GM18909 (cell line): ENCODE results near the gene ENOX1.
A peak's percentile ranks its signal among the peaks of the same experiment; 100 is the strongest.
"Not testable (repeated sequence)": the region's sequence is repeated elsewhere in the genome, so short reads cannot be mapped to it uniquely, and the experiment has no call there.

ENCODE experiments used
- ATAC-seq: cut with Tn5 transposase; IDR thresholded peaks from one replicate; pipeline ENCODE4 v1.9.1; 2021; ENCODE audit warnings: mild to moderate bottlenecking; ENCODE audit not compliant: unreplicated experiment, poor library complexity

ENOX1 gene

DNA sequence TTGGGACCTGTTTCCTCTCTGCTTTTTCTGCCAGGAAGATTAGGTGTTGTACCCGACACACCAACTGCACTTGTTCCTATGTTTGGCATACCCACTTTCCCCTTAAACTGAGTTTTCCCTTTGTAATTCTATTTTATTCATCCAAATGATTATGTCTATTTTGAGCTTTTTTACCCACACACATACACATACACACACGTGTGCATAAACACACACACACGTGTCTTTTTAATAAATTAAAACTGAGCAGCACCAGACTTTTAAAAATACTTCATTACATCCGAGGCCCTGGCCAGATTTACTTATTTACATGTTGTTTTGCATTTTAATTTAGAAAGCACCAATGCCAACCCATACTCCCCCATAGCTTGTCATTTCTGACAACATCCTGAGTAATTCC is 413.4 kb downstream of the ENOX1 start:
- ATAC-seq = no peak

DNA sequence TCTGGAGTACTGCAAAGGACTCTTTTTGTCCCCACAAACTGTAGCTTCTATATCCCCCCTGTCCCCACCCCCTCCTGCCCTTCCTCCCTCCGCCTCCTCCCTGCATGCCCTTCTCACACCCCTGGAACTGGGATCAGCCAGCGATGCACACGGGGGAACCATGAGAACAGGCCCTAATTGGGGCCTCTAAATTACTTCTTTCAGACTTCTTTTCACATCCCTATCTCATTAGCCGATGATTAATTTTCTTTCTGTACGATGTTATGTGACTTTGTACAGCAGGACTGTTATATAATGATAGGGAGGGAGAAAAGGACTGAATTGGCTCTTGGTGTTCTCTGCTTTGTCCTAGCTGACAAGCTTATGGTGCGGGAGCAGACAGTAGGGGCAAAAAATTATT is 415.9 kb downstream of the ENOX1 start:
- ATAC-seq = no peak

DNA sequence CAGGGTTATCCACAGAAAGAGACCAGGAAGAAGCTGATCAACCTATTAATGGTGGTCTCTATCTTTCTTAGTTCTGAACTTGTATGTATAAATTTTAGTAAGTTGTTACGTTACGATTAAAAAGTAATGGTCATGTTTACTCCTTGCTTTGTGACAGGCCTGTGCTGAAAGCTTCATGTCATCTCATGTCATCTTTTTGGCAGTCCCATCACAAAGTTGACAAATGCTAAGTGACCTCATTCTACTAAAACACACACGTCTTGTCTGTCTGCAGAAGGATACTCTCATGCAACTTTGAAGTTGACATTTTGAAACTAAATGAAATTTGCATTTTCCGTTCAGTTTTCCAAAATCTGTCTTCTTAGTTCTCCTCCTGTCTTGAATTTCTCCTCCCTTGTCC is 417.5 kb downstream of the ENOX1 start:
- no peak for ATAC-seq

DNA sequence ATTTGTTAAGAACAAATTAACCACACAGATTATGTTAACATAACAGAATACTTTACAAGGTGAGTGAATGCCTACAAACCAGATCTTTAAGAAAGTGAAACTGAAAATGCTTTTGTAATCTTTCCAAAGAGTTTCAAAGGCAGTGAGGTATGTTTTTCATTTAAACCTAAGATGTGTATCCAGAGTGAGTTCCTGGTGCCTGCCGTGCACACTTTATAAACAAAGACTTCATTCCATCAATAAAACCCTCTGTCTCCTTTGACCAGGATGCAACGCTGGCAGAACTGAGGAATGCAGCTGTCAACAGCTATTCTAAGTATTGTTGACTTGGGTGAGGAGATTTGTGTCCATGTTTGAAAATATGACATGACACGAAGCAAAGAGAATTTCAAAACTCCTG is 418.8 kb downstream of the ENOX1 start:
- ATAC-seq = peak; percentile 54

DNA sequence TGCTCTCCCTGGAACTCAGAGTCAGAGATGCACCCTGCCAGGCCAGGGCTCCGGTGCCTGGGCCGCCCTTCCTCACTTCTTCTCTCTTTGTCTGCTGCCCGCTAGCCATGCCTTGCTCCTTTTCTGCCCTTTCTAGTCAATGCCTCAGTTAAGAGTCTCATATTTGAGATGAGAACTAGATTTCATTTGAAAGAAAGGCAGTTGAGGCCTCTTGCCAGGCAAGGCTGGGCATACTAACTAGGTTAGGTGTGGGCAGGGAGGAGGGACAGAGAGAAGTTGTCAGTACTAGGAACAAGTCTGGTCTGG is 421.8 kb downstream of the ENOX1 start:
- ATAC-seq = no peak

DNA sequence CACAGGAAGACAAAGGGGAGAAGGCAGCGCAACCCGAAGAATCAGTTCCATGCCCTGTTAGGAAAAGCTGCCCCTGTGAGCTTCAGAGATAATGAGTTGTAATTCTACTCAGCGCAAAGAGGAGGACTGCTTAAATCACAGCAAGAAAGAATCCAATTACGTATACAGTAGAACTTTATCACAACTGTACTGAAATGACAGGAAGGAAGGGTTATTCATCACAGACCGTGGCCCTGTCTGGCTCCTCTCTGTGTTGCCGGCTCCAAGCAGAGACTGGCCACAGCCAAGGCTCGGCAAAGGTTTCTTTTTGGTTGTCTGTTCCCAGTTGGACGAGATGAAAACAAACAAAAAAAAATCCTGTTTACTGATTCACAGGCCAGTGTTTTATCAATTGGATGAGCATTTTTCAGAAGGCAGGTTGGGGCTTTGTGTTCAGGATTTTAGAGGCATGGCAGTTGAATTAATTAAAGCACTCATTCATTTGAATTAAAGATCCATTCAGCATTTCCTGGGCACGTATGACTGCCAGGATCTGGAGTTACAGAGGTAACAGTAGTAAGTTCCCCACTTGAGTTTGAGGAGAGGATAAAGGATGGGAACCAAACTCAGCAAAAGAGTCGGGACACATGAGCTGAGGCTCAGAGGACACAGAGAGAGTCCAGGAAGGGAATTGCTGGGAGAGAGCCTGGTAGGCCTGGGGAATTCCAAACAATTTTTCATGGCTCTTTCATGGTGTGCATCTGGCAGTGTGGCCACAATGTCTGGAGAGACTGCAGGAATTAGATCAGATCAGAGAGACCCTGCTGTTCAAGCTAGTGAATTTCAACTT is 422.3 kb downstream of the ENOX1 start:
- ATAC-seq = no peak

DNA sequence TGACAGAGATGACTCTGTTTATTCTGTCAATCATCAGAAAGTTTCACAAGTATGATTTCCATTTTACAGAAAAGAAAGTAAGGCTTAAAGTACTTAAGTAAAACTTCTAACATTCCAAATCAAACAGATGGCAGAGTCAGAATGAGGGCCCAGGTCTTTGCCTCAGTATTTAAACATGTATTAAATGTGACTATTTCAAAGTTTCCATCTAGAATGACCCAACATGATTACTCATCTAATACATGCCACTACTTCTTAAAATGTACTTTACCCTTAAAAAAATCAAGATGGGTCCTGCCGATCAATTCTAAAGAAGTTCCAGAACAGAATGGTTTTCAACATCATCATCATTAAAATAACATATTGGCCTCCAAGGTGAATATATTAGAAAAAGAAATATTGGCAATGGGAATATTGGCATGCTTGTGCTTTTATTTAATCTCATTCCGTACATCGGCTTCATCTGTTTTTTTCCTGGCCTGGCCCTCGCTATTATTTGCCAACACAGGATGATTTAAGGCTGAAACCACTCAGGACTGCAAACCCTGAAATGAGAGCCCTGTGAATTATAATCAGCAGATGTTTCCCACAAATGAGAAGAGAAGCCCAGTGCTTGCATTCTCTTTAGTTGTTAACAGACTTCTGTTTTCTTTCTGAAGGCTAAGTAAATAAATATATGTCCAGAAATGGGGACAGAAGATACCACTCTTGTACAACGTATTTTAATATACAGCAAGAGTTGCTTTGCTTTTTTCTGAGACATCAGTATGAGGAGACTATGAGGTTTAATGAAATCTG is 423.4 kb downstream of the ENOX1 start:
- ATAC-seq = no peak

DNA sequence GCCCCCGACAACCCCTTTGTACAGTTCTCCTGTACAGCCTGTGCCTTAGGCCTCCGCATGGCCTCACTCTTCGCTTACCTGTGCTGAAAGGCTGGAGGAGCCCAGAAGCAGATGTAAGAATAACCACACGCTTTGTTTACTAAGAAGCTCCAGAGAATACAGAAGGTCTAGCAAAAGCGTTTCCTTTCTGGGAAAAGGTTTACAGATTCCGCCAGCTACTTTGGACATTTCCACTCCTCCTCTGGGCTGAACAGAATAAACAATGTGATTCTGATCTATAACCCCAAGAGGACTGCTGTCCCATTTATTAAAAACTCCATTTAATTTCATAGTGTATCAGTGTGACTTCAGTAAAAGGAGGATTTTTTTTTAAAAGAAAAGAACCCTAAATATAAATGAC is 424.2 kb downstream of the ENOX1 start:
- ATAC-seq = no peak

DNA sequence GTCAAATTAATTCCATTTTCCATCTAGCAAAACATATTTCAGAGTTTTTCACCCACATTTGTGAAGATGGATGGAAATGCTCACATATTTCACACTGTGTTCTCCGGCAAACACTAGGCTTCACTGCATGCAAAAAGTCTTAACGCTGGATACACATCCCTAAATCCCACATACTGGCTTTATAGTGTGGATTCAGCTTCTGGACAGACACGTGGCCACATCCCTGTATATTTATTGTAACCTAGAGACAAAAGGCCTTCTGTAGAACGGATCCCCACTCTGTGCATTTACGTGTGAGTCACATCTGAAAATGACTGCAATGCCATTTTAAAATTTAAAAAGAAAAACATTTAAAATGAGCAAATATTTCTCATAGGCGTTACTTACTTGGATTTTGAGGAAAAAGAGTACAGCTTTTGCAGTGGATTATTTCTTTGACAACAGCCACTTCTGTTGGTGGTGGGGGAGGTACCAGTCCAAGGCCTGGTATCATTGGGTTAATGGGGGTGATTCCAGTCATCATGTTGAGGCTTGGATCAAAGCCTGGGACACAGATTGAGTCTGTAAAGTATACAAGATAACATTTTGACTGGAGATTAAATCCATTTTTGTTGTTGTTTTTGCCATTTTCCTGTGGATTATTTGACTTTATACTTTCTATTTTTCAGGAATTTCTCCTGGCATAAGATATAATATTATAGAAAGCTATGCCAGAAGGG is 425.7 kb downstream of the ENOX1 start:
- ATAC-seq = no peak

DNA sequence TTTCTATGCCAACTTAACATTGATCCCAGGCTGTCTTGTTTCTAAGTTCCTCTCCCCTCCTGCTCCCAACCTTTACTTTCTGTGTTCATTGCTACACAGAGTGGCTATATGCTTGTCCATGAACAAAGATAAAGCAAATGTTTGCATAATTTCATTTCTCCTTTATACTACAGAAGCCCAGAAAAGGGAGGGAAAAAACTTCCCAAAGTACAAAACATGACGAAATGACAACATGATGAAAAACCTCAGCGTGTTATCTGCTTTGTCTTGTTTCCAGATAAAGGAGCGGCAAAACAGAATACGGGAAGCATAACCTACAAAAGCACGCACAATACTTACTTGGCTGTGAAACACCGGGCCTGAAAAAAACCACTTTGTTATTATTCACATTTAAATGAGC is 426.6 kb downstream of the ENOX1 start:
- no peak for ATAC-seq

DNA sequence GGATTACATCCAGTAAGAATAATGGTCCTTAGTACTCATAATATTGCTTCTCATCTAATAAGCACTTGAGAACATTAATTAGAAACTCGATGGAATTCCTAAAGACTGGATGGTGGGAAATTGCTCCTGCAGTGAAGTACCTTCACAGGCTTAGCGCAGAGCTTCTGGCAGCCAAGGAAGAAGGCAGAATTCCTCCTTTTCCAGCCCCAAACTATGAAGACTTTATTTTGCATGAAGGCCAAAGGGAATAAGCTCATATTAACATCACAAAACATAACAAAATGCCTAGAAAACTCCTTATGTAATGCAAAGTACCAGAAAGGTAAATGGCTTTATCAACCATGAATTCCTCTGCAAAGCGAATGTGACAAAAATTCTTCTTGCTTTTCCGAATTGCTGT is 427.2 kb downstream of the ENOX1 start:
- ATAC-seq = no peak

DNA sequence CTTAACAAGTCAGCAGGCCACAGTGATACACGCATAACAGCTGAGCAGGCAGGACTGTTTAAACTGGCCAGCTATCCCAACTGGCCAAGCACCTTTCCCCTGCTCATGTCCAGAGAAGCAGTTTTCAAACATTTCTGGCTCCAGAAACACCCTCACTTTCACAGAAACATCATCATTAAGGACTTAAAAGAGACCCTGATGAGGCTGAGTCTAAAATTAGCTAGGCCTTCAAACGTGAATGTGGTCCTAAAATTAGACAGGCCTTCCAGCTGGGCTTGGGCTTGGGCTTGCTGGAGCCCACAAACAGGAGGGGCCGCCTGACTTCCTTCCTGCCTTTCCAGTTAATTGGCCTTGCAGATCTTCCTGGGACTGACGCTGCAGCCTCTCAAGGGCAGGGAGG is 429.2 kb downstream of the ENOX1 start:
- no peak for ATAC-seq

DNA sequence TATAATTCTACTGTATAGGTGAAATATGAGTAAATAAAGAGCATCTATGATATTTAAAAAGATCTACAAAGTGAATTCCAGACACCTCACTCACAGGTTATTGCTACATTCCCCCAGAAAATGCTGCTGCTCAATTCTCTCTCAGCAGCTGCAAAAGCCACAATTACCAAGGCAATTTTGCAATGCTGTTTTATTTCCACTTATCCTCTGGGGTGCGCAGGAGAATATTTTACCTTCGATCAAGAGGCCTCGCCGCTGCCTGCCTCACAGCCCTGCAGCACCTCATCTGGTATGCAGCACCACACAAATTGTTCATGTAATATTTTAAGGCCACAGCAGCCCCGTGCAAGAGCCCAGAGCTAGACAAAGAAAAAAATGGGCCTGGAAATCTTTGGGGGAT is 430.2 kb downstream of the ENOX1 start:
- ATAC-seq = no peak

DNA sequence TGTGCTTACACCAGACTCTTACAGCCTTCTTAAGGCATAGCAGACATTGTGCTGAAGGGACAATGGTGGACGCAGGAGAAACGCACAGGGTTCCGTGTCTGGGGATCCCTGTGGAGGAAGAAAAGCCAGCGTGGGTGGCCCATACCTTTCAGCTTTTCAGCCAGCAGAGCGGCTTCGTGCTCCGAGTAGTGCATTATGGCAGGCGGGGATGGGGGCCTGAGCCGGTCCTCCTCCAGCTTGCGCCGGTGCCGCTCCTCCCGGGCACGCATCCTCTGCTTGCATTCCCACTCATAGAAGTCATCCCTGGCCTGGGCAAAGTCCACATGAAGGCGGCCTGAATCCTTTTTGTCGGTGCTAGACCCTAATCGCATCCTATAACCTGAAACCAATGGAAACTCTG is 431.0 kb downstream of the ENOX1 start:
- no peak for ATAC-seq

DNA sequence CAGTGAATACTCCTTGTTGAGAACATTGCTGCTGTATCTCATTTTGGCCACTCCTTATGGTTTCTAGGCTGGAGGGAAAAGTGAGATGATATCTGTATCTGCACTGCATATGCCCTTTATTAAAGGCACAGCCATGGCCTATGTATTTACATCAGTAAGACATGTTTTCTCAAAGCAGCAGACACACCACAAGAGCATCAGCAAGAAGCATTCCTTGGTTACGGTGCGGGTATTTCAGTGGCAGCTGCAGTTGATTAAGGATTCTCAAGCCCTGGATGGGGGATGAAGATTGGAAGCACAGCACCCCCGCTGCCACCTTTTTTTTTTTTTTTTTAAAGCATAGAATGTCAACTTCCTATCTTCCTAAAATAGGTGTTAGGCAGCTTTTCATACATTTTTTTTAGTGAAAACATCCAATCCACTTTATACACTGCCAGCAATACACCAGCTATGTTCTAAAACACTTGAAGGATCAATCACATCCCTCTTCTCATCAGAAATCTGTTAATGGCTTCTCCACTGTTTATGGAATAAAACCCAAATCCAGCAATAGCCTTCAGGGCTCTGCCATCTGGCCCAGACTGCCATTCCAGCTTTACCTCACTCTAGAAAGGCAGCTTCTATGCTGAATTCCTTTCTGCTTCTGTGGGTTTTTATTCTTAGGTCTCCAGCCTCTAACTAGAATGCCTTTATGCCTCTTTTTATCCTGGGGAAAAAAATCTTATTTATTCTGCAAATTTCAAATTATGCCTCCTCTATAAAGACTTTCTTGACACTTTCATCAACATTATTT is 432.4 kb downstream of the ENOX1 start:
- ATAC-seq = no peak

DNA sequence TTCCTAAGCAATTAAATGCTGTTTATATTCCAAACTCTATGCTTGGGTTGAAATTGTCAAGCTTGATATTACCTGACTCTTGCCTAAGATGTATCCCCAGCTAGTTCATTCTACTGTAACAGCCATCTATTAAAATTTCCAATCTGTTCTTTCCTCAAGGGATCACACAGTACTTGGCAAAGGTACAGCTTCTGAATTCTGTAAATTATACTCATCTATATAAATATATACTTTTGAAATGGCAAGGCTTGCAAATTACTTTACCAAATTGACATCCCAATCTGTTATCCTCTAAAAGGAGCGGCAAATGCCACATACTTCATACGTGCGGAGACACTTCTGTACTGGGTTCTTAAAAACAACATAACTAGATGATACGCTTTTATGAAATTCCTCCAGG is 433.1 kb downstream of the ENOX1 start:
- ATAC-seq = no peak

DNA sequence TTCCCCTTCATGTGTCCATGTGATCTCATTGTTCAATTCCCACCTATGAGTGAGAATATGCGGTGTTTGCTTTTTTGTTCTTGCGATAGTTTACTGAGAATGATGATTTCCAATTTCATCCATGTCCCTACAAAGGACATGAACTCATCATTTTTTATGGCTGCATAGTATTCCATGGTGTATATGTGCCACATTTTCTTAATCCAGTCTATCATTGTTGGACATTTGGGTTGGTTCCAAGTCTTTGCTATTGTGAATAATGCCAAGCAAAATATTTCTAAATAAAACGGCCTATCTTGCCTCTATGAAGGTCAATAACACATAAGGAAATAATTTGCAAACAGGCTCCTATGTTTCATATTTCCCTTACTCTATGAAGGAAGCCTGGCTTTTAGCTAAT is 435.2 kb downstream of the ENOX1 start:
- ATAC-seq = not testable (repeated sequence)

DNA sequence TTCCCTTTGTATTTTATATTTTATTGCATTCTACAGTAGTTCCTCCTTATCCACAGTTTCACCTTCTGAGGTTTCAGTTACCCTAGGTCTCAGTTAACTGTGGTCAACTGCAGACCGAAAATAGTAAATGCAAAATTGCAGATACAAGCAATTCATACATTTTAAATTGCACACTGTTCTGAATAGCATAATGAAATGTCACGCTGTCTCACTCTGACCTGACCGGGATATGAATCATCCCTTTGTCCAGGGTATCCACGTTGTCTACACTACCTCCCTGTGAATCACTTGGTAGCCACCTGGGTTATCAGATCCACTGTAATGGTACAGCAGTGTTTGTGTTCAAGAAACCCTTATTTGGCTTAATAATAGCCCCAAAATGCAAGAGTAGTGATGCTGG is 438.4 kb downstream of the ENOX1 start:
- ATAC-seq = no peak

DNA sequence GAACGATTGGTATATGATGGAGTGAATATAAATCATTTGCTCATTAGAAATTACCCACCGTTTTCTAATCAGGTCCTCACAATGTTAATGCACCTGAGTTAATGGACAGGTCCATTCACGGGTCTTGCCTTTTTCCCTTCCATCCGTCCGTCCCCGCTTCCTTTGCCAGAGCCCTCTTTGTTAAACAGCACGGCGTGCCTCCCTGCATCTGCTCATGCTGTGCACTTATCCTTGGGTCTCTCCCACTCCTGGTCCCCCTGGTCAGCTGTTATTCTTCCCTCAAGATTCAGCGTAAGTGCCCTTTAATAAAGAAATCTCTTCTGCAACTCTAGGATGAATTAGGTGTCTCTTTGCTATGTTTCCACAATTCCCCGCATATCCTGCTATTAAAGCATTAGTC is 438.9 kb downstream of the ENOX1 start:
- no peak for ATAC-seq

DNA sequence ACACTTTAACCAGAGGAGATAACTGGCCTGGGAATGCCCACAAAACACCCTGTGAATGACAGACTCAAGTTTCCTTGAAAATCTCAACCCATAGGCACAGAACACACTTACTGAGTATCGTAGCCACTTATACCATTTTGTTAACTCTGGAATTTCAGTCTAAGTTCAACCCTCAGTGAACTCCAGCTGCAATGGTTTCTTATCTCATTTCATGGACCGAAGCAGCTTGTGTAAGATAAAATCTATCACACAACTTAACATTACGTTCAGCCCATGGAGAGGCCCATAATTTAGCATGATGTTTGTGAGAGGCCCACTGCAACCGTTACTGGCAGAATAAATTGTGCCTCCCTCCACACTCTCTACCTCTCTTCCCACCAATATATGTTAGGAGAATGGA is 440.3 kb downstream of the ENOX1 start:
- no peak for ATAC-seq

DNA sequence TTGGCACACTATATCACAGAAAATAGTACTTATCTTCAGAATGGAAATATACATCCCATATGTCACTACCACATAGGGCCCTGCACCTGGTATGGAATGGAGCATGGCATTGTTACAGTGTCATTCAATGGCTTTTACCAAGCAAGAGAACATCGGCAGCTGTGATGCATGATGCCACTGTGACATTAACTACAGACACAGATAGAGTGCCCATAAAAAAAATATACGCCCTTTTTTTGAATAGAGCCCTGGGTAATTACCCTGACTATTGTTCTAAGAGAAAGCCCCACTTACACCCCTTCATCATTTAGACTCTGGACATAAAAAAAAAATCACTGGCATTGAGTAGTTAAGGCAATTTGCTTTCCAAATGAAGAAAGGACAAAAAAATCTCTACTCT is 443.1 kb downstream of the ENOX1 start:
- ATAC-seq = no peak
